Measurements from ENCODE around the gene AVP. TPM values are rescaled to one million over a fixed set of nuclear protein-coding genes. Genes with fewer than 3 reads are reported as not detected.

Gene AVP
- total RNA-seq, 2 experiments from 2014 or later, result not detected

GRCh38 chr20:3045042-3045815, 39.3 kb downstream of the AVP start:
- Mint-ChIP-seq H3K27ac (peak overlapping the region; percentile 70), H3K4me3 (peak overlapping the region; percentile 87), H3K36me3 (peaks cover 22% of the 10 kb centered on the region), H3K4me1 (peaks cover 32% of the 10 kb centered on the region), H3K9me3 (ENCODE audit: low read depth) (no peaks in the 10 kb centered on the region), H3K27me3 (no peaks in the 10 kb centered on the region)
- CTCF ChIA-PET, result interaction anchor here (0.6 to 1.5 kb wide), 4 partner anchors 8 to 180 kb away, joined by 3 to 6 read pairs (median 4); no protein-coding TSS in a partner anchor
- ATAC-seq (peak; percentile 54), DNase-seq (peak; percentile 78)

GRCh38 chr20:3044336-3044965, 40.1 kb downstream of the AVP start:
- Mint-ChIP-seq H3K36me3 (peaks cover 21% of the 10 kb centered on the region), H3K27me3 (no peaks in the 10 kb centered on the region), H3K27ac (peak overlapping the region; percentile 70), H3K4me3 (peak overlapping the region; percentile 87), H3K4me1 (peaks cover 40% of the 10 kb centered on the region), H3K9me3 (ENCODE audit: low read depth) (no peaks in the 10 kb centered on the region)
- DNase-seq (no peak), ATAC-seq (no peak)
- CTCF ChIA-PET, result interaction anchor here (0.6 to 1.5 kb wide), 2 partner anchors 9 to 82 kb away, joined by 5 to 6 read pairs; no protein-coding TSS in a partner anchor

- H3K27me3 Mint-ChIP-seq, result no peaks in the 10 kb centered on the region
- H3K27ac Mint-ChIP-seq, result no peak within 1 kb of the TSS
- ATAC-seq, result no peak
- H3K4me1 Mint-ChIP-seq, result peaks cover 40% of the 10 kb centered on the region
- no peaks in the 10 kb centered on the region for H3K9me3 Mint-ChIP-seq (ENCODE audit: low read depth)
- H3K36me3 Mint-ChIP-seq, result peaks cover 17% of the 10 kb centered on the region
- H3K4me3 Mint-ChIP-seq, result no peak within 1 kb of the TSS
- CTCF ChIA-PET, result interaction anchor here (1.1 kb wide), 1 partner anchor 11 kb away, joined by 3 read pairs; no protein-coding TSS in a partner anchor
- DNase-seq, result no peak
Measured at GRCh38 chr20:3043322-3043721, 41.2 kb downstream of the AVP start, which contains the start of gene GNRH2. TSS of gene GNRH2 (plus strand) at chr20:3043622. CDS start at chr20:3044415, 793 bp downstream.

DNA sequence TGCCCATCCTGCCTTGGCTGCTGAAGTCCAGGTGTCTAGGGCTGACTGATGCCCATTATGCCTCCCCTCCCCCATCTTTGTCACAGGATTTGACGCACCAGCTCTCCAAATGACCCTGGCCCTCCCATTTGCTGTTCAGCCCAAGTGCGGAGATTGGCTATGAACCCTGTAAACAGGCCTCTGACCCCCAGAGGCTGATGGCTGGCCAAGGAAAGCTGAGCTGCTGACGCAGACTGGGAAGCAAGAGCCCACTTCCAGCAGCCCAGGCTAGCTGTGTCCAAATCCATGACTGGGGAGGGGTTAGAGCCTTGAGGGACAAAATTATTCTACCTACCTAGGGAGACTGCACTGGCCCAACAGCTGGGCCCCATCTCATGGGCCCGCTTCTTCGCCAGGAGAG, 41.9 kb downstream of the AVP start:
- no peak for DNase-seq
- H3K9me3 Mint-ChIP-seq (ENCODE audit: low read depth), result no peaks in the 10 kb centered on the region
- no peaks in the 10 kb centered on the region for H3K27me3 Mint-ChIP-seq
- CTCF ChIA-PET, result interaction anchor here (1.3 to 2.1 kb wide), 2 partner anchors 9 to 11 kb away, joined by 3 to 9 read pairs; no protein-coding TSS in a partner anchor
- H3K4me1 Mint-ChIP-seq, result peaks cover 35% of the 10 kb centered on the region
- H3K4me3 Mint-ChIP-seq, result no peak overlapping the region
- H3K27ac Mint-ChIP-seq, result no peak overlapping the region
- H3K36me3 Mint-ChIP-seq, result peaks cover 17% of the 10 kb centered on the region
- no peak for ATAC-seq

DNA sequence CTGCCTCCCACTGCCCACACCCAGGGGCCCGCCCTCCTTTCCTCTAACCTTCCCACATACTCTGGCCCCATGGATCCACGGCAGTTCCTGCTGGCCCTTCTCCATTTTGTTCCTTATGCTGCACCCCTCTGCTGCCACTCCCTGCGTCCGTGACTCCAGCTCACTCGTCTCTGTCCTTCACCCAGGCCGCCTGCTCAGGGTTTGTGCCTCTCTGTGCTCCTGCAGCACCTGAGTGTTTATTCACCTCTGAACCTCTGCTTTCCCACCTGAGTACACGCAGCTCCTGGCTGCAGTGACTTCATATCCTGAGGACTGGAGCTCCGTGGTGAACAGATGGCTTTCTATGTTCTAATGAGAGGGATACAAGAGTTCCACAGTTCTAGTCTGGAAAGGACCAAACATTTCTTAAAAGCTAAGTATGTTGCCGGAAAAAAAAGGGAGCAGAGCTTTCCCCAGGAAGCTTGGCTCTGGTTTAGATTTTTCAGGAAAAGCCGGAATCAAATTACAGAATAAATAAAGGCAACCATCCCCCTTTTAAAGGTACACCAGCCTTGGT, 42.6 kb downstream of the AVP start:
- no peak for ATAC-seq
- Mint-ChIP-seq H3K36me3 (peaks cover 18% of the 10 kb centered on the region), H3K27ac (peak overlapping the region; percentile 2), H3K27me3 (no peaks in the 10 kb centered on the region), H3K4me3 (no peak overlapping the region), H3K9me3 (ENCODE audit: low read depth) (no peaks in the 10 kb centered on the region), H3K4me1 (peaks cover 29% of the 10 kb centered on the region)
- CTCF ChIA-PET, result interaction anchor here (1.3 to 2.1 kb wide), 2 partner anchors 10 to 12 kb away, joined by 3 to 9 read pairs; no protein-coding TSS in a partner anchor
- DNase-seq, result no peak

GRCh38 chr20:3040086-3040485, 44.4 kb downstream of the AVP start:
- DNase-seq (no peak), ATAC-seq (no peak)
- peaks cover 26% of the 10 kb centered on the region for H3K36me3 Mint-ChIP-seq
- H3K9me3 Mint-ChIP-seq (ENCODE audit: low read depth), result no peaks in the 10 kb centered on the region
- peaks cover 21% of the 10 kb centered on the region for H3K4me1 Mint-ChIP-seq
- H3K27me3 Mint-ChIP-seq, result no peaks in the 10 kb centered on the region
- H3K4me3 Mint-ChIP-seq, result no peak overlapping the region
- peak overlapping the region; percentile 37 for H3K27ac Mint-ChIP-seq
- CTCF ChIA-PET, result interaction anchor here (3.6 kb wide), 1 partner anchor 14 kb away, joined by 18 read pairs; no protein-coding TSS in a partner anchor

- DNase-seq, result no peak
- H3K36me3 Mint-ChIP-seq, result peaks cover 31% of the 10 kb centered on the region
- peak overlapping the region; percentile 27 for H3K27ac Mint-ChIP-seq
- ATAC-seq, result no peak
- no peak overlapping the region for H3K4me3 Mint-ChIP-seq
- H3K9me3 Mint-ChIP-seq (ENCODE audit: low read depth), result no peaks in the 10 kb centered on the region
- peaks cover 18% of the 10 kb centered on the region for H3K4me1 Mint-ChIP-seq
- CTCF ChIA-PET, result interaction anchor here (0.7 to 3.6 kb wide), 2 partner anchors 14 to 134 kb away, joined by 3 to 18 read pairs; partner anchors contain the start of gene LZTS3
- H3K27me3 Mint-ChIP-seq, result no peaks in the 10 kb centered on the region
Measured at GRCh38 chr20:3039426-3039825, 45.1 kb downstream of the AVP start.

DNA sequence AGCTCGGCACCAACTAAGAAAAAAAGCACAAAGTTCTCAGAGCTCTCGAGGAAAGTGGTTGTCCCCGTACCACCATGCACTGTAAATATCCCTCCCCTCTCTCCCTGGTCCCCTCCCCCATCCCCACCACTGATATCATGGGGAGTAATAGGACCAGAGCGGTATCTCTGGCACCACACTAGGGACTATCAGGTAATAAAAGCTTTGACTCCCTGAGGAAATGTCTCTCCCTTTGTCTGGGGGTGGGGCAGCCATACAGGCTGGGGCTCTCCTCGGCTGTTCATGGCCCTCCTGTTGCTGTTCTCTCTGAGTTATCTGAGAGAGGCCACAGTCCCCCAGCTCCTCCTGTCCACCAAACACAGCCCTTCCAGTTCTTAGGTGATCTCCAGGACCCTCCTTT, 46.1 kb downstream of the AVP start:
- Mint-ChIP-seq H3K27me3 (no peaks in the 10 kb centered on the region), H3K4me1 (peaks cover 18% of the 10 kb centered on the region), H3K4me3 (no peak overlapping the region), H3K27ac (no peak overlapping the region), H3K9me3 (ENCODE audit: low read depth) (no peaks in the 10 kb centered on the region), H3K36me3 (peaks cover 31% of the 10 kb centered on the region)
- ATAC-seq (no peak), DNase-seq (no peak)
- CTCF ChIA-PET, result interaction anchor here (3.6 kb wide), 1 partner anchor 15 kb away, joined by 18 read pairs; no protein-coding TSS in a partner anchor

DNA sequence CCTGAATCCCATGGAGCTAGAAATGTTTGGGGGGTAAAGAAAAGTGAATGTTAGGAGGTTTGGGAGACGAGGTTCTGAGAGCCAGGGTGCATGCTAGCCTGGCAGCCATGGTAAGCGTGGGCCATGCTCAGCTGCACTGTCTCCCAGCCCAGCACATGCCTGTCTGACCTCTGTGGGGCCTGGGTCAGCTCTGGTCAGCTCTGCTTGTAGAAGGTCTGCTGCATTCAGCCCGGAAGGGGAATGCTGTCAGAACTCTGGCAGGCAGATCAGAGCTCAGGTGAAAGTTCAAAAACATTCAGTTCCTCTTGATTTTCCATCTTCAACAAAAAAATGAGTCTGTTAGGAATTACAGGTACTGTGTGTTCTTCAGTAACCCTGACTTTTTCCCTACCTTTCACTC, 46.9 kb downstream of the AVP start:
- no peak overlapping the region for H3K4me3 Mint-ChIP-seq
- ATAC-seq (no peak), DNase-seq (no peak)
- H3K36me3 Mint-ChIP-seq, result peaks cover 31% of the 10 kb centered on the region
- peaks cover 18% of the 10 kb centered on the region for H3K4me1 Mint-ChIP-seq
- H3K9me3 Mint-ChIP-seq (ENCODE audit: low read depth), result no peaks in the 10 kb centered on the region
- CTCF ChIA-PET, result interaction anchor here (3.6 kb wide), 1 partner anchor 16 kb away, joined by 18 read pairs; no protein-coding TSS in a partner anchor
- no peak overlapping the region for H3K27ac Mint-ChIP-seq
- H3K27me3 Mint-ChIP-seq, result no peaks in the 10 kb centered on the region

GRCh38 chr20:3032624-3033023, 51.9 kb downstream of the AVP start:
- Mint-ChIP-seq H3K27ac (no peak overlapping the region), H3K4me3 (no peak overlapping the region), H3K9me3 (ENCODE audit: low read depth) (no peaks in the 10 kb centered on the region), H3K27me3 (no peaks in the 10 kb centered on the region), H3K4me1 (peaks cover 4% of the 10 kb centered on the region), H3K36me3 (peaks cover 29% of the 10 kb centered on the region)
- ATAC-seq (no peak), DNase-seq (no peak)
- CTCF ChIA-PET, result interaction anchor here (0.7 kb wide), 1 partner anchor 220 kb away, joined by 3 read pairs; no protein-coding TSS in a partner anchor

Other genes starting within 250 kb of the AVP start
- gene PCED1A, start 244.1 kb downstream of the AVP start, total RNA-seq, result 10 to 100 TPM; 21.9 to 30.6 TPM
- gene VPS16, start 244.0 kb downstream of the AVP start, total RNA-seq, result 10 to 100 TPM; 49.2 to 64.9 TPM
- 10 to 100 TPM; 51.5 to 60.7 TPM for gene PTPRA, start 211.2 kb downstream of the AVP start, total RNA-seq
- under 1 TPM; 0.55 to 0.63 TPM for gene GNRH2, start 41.1 kb downstream of the AVP start, total RNA-seq
- gene MRPS26, start 38.7 kb downstream of the AVP start, total RNA-seq, result 10 to 100 TPM; 43.0 to 46.7 TPM
- not detected for gene OXT, start 13.1 kb downstream of the AVP start, total RNA-seq
- gene FASTKD5, start 75.1 kb upstream of the AVP start, total RNA-seq, result 10 to 100 TPM; 17.0 to 23.6 TPM
- 1 to 10 TPM; 7.6 to 8.2 TPM for gene UBOX5, start 75.1 kb upstream of the AVP start, total RNA-seq
- gene LZTS3, start 88.8 kb upstream of the AVP start, total RNA-seq, result under 1 TPM; 0.41 to 0.70 TPM
- 10 to 100 TPM; 63.6 to 63.7 TPM for gene DDRGK1, start 120.0 kb upstream of the AVP start, total RNA-seq
- 10 to 100 TPM; 51.9 to 71.7 TPM for gene ITPA, start 124.8 kb upstream of the AVP start, total RNA-seq
- gene SLC4A11, start 154.5 kb upstream of the AVP start, total RNA-seq, result 1 to 10 TPM; 5.4 to 6.0 TPM

Measured in activated CD8-positive, alpha-beta memory T cell treated with anti-CD3 and anti-CD28 coated beads, Interleukin-2, amount 10 ng/mL, durations not matched to agents 7 days and 5 days (primary cell).